Ishikawa (cell line): ENCODE results near the gene EHD4.

ENCODE experiments used
- CEBPB ChIP-seq: IDR thresholded peaks from 2 replicates; pipeline ENCODE4 v1.6.1; 2012
- CREB1 ChIP-seq: IDR thresholded peaks from 2 replicates; pipeline ENCODE4 v1.6.1; 2012; ENCODE audit warnings: low read depth
- EGR1 ChIP-seq: IDR thresholded peaks from 2 replicates; pipeline ENCODE4 v1.6.1; 2012
- EP300 ChIP-seq: IDR thresholded peaks from 2 replicates; pipeline ENCODE4 v1.6.1; 2012; ENCODE audit warnings: borderline replicate concordance
- FOXM1 ChIP-seq: IDR thresholded peaks from 2 replicates; pipeline ENCODE4 v1.6.1; 2012; ENCODE audit warnings: low read depth, borderline replicate concordance
- MAX ChIP-seq: IDR thresholded peaks from 2 replicates; pipeline ENCODE4 v1.6.1; 2012
- NFIC ChIP-seq: IDR thresholded peaks from 2 replicates; pipeline ENCODE4 v1.6.1; 2012
- RAD21 ChIP-seq: IDR thresholded peaks from 2 replicates; pipeline ENCODE4 v1.6.1; 2012; ENCODE audit warnings: low read depth
- REST ChIP-seq: IDR thresholded peaks from 2 replicates; pipeline ENCODE4 v1.6.1; 2012; ENCODE audit warnings: low read depth, mild to moderate bottlenecking
- TAF1 ChIP-seq: IDR thresholded peaks from 2 replicates; pipeline ENCODE4 v1.6.1; 2012; ENCODE audit warnings: low read depth, mild to moderate bottlenecking
- TCF12 ChIP-seq: IDR thresholded peaks from 2 replicates; pipeline ENCODE4 v1.6.1; 2012; ENCODE audit warnings: low read depth
- TEAD4 ChIP-seq: IDR thresholded peaks from 2 replicates; pipeline ENCODE4 v1.6.1; 2012
- USF1 ChIP-seq: IDR thresholded peaks from 2 replicates; pipeline ENCODE4 v1.6.1; 2012
- YY1 ChIP-seq: IDR thresholded peaks from 2 replicates; pipeline ENCODE4 v1.6.1; 2012; ENCODE audit warnings: low read depth
- ZBTB7A ChIP-seq: IDR thresholded peaks from 2 replicates; pipeline ENCODE4 v1.6.1; 2012; ENCODE audit warnings: low read depth

Gene EHD4

GRCh38 chr15:41847981-41848380, 124.4 kb downstream of the EHD4 start:
- TF ChIP-seq TEAD4 (no peak), RAD21 (no peak), FOXM1 (no peak), EGR1 (no peak), TCF12 (no peak)

GRCh38 chr15:41847206-41847605, 125.2 kb downstream of the EHD4 start:
- TF ChIP-seq ZBTB7A (no peak), REST (no peak), TAF1 (no peak), FOXM1 (no peak), CEBPB (no peak), EGR1 (no peak), EP300 (no peak), USF1 (no peak), TCF12 (no peak), NFIC (no peak), RAD21 (no peak), MAX (no peak), TEAD4 (no peak), YY1 (no peak), CREB1 (no peak)
